ENCODE measurements around the gene XRCC3.

GRCh38 chr14:103692871-103693270, 22.4 kb downstream of the XRCC3 start:
- TF ChIP-seq CTCF (IDR thresholded peaks at IDR 0.05; ENCODE audit: insufficient read depth, low read length, poor library complexity, severe bottlenecking): no peak
- TF ChIP-seq EZH2phosphoT487 (conservative IDR thresholded peaks at IDR 0.05; ENCODE audit: low read length): no peak

Data from SU-DHL-6 (cell line).